Common myeloid progenitor, CD34-positive (primary cell): ENCODE results near the gene TAS2R19.
"Not testable (repeated sequence)": the region's sequence is repeated elsewhere in the genome, so short reads cannot be mapped to it uniquely, and the experiment has no call there.

Experiments used
- CTCF ChIA-PET: fragments of 350-600 bp; sonication (Branson Sonifier 250); formaldehyde crosslinking; loops from one replicate; lab custom pipeline; 2021; ENCODE audit warnings: antibody characterized with exemption; lab: Charles Lee
- POLR2A ChIA-PET: fragments of 350-600 bp; sonication (Branson Sonifier 250); formaldehyde crosslinking; loops from one replicate; lab custom pipeline; 2021; ENCODE audit warnings: antibody characterized with exemption; lab: Charles Lee
- DNase-seq, 3 donors: peaks; one replicate each; pipeline versions ENCODE4 v3.0.0 to v3.0.0-alpha.2; 2013
- H3K27ac ChIP-seq, 2 experiments: 1 replicate in 1 of 2; 2 replicates in 1 of 2; pipeline ENCODE4 v1.7.0; 2013; ENCODE audit warnings: inconsistent platforms in 2 of 2, low read length in 2 of 2, mild to moderate bottlenecking in 2 of 2, low read depth in 1 of 2, moderate library complexity in 1 of 2; ENCODE audit not compliant: severe bottlenecking in 2 of 2, insufficient read depth in 1 of 2, poor library complexity in 1 of 2
- H3K27me3 ChIP-seq, 5 experiments: replicated peaks in 2 of 5; 1 replicate in 3 of 5; 2 replicates in 2 of 5; pipeline versions ENCODE4 v1.6.1 to v1.7.0; 2013; ENCODE audit warnings: low read length in 4 of 5, mild to moderate bottlenecking in 2 of 5, moderate library complexity in 2 of 5, inconsistent platforms in 1 of 5; ENCODE audit not compliant: insufficient read depth in 5 of 5, control insufficient read depth in 4 of 5
- H3K36me3 ChIP-seq, 4 experiments: 1 replicate in 2 of 4; 2 replicates in 2 of 4; pipeline versions ENCODE4 v1.6.1 to v1.7.0; 2013; ENCODE audit warnings: low read length in 3 of 4, control low read depth in 1 of 4, mild to moderate bottlenecking in 1 of 4; ENCODE audit not compliant: control insufficient read depth in 4 of 4, insufficient read depth in 4 of 4
- H3K4me1 ChIP-seq, 4 experiments: 1 replicate in 3 of 4; 2 replicates in 1 of 4; pipeline versions ENCODE4 v1.6.1 to v1.7.1; 2013; ENCODE audit warnings: low read length in 3 of 4, mild to moderate bottlenecking in 3 of 4, control low read depth in 1 of 4, inconsistent platforms in 1 of 4, moderate library complexity in 1 of 4; ENCODE audit not compliant: control insufficient read depth in 4 of 4, insufficient read depth in 4 of 4; ENCODE audit errors: control extremely low read depth in 1 of 4
- H3K4me3 ChIP-seq, 7 experiments: 1 replicate in 4 of 7; 2 replicates in 3 of 7; pipeline versions ENCODE4 v1.5.1 to v1.7.0; 2013; ENCODE audit warnings: mild to moderate bottlenecking in 7 of 7, low read length in 6 of 7, moderate library complexity in 6 of 7, inconsistent platforms in 2 of 7, low read depth in 2 of 7, control low read depth in 1 of 7; ENCODE audit not compliant: insufficient read depth in 4 of 7, control insufficient read depth in 1 of 7; ENCODE audit errors: extremely low read depth in 1 of 7
- H3K9me3 ChIP-seq, 5 experiments: 1 replicate in 4 of 5; 2 replicates in 1 of 5; pipeline versions ENCODE4 v1.6.1 to v1.7.1; 2013; ENCODE audit warnings: low read length in 4 of 5, mild to moderate bottlenecking in 2 of 5, inconsistent platforms in 1 of 5, low read depth in 1 of 5, moderate library complexity in 1 of 5; ENCODE audit not compliant: control insufficient read depth in 4 of 5, insufficient read depth in 2 of 5; ENCODE audit errors: control extremely low read depth in 1 of 5
- WGBS: methylation state at CpG from one replicate; pipeline ENCODE4 v1.1.5; 2013; ENCODE audit not compliant: insufficient coverage; 5-methylcytosine and 5-hydroxymethylcytosine counted together

The TAS2R19 gene

DNA sequence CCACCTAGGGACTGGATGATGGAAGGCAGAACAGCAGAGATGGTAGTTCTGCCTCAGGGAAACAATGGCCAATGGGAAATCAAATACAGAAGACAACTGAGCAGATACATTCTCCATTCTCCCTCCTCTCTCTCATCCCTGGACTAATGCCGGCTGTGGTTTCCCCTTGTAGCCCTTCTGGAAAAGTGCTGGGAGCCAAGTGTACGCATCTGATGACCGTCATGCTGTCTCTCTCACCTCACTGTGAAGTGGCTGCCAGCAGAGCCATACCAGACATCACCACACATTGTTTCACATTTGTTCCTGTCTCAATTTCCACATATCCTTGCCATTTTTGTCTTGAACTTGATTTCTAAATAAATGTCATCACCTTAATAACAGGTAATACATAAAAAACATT, 36.6 kb upstream of the TAS2R19 start:
- WGBS = 97% methylated on average over 3 of the region's 3 CpGs
- CTCF ChIA-PET = no interaction called here
- DNase-seq = no peak
- peaks cover 0 to 9% (median 5%) of the 10 kb centered on the region in 4 experiments for H3K36me3 ChIP-seq
- no peaks in the 10 kb centered on the region for H3K27me3 ChIP-seq
- POLR2A ChIA-PET = no interaction called here
- H3K9me3 ChIP-seq = peaks cover 0 to 2% (median 0%) of the 10 kb centered on the region in 5 experiments
- H3K4me3 ChIP-seq = no peak overlapping the region
- H3K4me1 ChIP-seq = no peaks in the 10 kb centered on the region
- no peak overlapping the region for H3K27ac ChIP-seq

DNA sequence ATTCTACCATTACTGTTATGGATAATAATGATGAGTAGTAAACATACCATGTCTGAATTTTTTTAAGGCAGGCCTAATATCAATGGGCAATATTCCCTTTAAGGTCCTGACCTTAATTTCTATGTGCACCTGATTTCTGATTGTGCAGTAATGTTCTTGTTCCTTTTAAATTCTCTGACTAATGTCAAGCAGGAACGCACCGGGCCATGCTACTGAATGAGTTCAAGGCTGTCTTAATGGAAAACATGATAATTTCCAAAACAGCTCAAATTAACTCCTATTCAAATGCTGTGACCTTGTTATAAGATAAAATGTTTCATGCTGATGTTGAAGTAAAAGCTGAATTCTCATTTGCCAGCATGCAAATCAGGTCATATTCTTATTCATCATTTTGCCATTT, 32.9 kb upstream of the TAS2R19 start:
- DNase-seq = no peak

GRCh38 chr12:11049806-11050531, 27.5 kb upstream of the TAS2R19 start:
- 100% methylated on average over 5 of the region's 7 CpGs for WGBS
- peak in 1 of 3 donors; percentile 2 for DNase-seq
- H3K27me3 ChIP-seq, H3K4me1 ChIP-seq, H3K4me3 ChIP-seq, CTCF ChIA-PET, H3K27ac ChIP-seq, POLR2A ChIA-PET: not testable (repeated sequence)
- H3K36me3 ChIP-seq = peaks cover 7 to 34% (median 8%) of the 10 kb centered on the region in 4 experiments
- H3K9me3 ChIP-seq = peaks cover 0 to 33% (median 10%) of the 10 kb centered on the region in 5 experiments

More for the DNA sequence above, 32.9 kb upstream of the TAS2R19 start:
- Histone ChIP-seq H3K36me3 (peaks cover 0 to 12% (median 8%) of the 10 kb centered on the region in 4 experiments), H3K9me3 (peaks cover 0 to 25% (median 4%) of the 10 kb centered on the region in 5 experiments), H3K27me3 (no peaks in the 10 kb centered on the region), H3K27ac (no peak overlapping the region), H3K4me1 (no peaks in the 10 kb centered on the region), H3K4me3 (no peak overlapping the region)
- ChIA-PET POLR2A (no interaction called here), CTCF (no interaction called here)
- no CpG with 5 or more reads among the region's 2 CpGs for WGBS

DNA sequence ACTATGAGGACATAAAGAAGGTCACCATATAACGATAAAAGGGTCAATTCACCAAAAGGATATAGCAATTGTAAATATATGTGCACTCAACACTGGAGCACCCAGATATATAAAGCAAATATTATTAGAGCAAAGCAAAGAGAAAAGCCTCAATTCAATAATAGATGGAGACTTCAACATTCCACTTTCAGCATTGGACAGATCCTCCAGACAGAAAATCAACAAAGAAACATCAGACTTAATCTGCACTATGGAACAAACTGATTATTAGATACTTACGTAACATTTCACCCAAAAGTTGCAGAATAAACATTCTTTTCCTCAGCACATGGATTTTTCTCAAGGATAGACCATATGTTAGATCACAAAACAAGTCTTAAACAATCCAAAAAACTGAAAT, 18.9 kb upstream of the TAS2R19 start:
- H3K27ac ChIP-seq, DNase-seq, POLR2A ChIA-PET, CTCF ChIA-PET, H3K4me3 ChIP-seq, H3K27me3 ChIP-seq, H3K4me1 ChIP-seq: not testable (repeated sequence)
- 80% methylated on average over 1 of the region's 2 CpGs for WGBS
- peaks cover 3 to 54% (median 12%) of the 10 kb centered on the region in 4 experiments for H3K36me3 ChIP-seq
- H3K9me3 ChIP-seq = peaks cover 0 to 19% (median 0%) of the 10 kb centered on the region in 5 experiments

GRCh38 chr12:11040162-11040561, 17.7 kb upstream of the TAS2R19 start:
- H3K9me3 ChIP-seq = peaks cover 0 to 19% (median 3%) of the 10 kb centered on the region in 5 experiments
- DNase-seq = no peak
- H3K4me1 ChIP-seq = no peaks in the 10 kb centered on the region
- no peaks in the 10 kb centered on the region for H3K27me3 ChIP-seq
- POLR2A ChIA-PET = no interaction called here
- no peak overlapping the region for H3K4me3 ChIP-seq
- WGBS = no CpG with 5 or more reads among the region's 1 CpG
- no peak overlapping the region for H3K27ac ChIP-seq
- CTCF ChIA-PET = no interaction called here
- H3K36me3 ChIP-seq = peaks cover 0 to 45% (median 11%) of the 10 kb centered on the region in 4 experiments

GRCh38 chr12:11039171-11039570, 16.8 kb upstream of the TAS2R19 start:
- Histone ChIP-seq H3K9me3 (peaks cover 0 to 12% (median 1%) of the 10 kb centered on the region in 5 experiments), H3K4me1 (no peaks in the 10 kb centered on the region), H3K36me3 (peaks cover 0 to 35% (median 4%) of the 10 kb centered on the region in 4 experiments), H3K27ac (no peak overlapping the region), H3K27me3 (no peaks in the 10 kb centered on the region), H3K4me3 (no peak overlapping the region)
- POLR2A ChIA-PET = no interaction called here
- no peak for DNase-seq
- WGBS = 92% methylated on average over 2 of the region's 3 CpGs
- CTCF ChIA-PET = no interaction called here

GRCh38 chr12:11033959-11034358, 11.5 kb upstream of the TAS2R19 start:
- H3K27ac ChIP-seq, DNase-seq, POLR2A ChIA-PET, H3K27me3 ChIP-seq, CTCF ChIA-PET, H3K4me1 ChIP-seq, H3K4me3 ChIP-seq, H3K9me3 ChIP-seq: not testable (repeated sequence)
- peaks cover 0 to 13% (median 3%) of the 10 kb centered on the region in 4 experiments for H3K36me3 ChIP-seq
- no CpG with 5 or more reads among the region's 3 CpGs for WGBS
